Activated CD8-positive, alpha-beta memory T cell treated with anti-CD3 and anti-CD28 coated beads for 36 hours (primary cell): Measurements from ENCODE around the gene PLA2G2D. TPM values are rescaled to one million over a fixed set of nuclear protein-coding genes. Genes with fewer than 3 reads are reported as not detected.

ENCODE experiments used
- CTCF ChIA-PET: fragments of 350-600 bp; sonication (Branson Sonifier 250); formaldehyde crosslinking; loops from one replicate; lab custom pipeline; 2021; ENCODE audit warnings: antibody characterized with exemption; lab: Charles Lee
- POLR2A ChIA-PET: fragments of 350-600 bp; sonication (Branson Sonifier 250); formaldehyde crosslinking; loops from one replicate; lab custom pipeline; 2021; ENCODE audit warnings: antibody characterized with exemption; lab: Charles Lee
- total RNA-seq, 2 experiments: library from RNA; stranded (reverse); gene quantifications; one replicate each; pipeline ENCODE4 v1.2.3, GENCODE V29; 2021

The PLA2G2D gene
- total RNA-seq, 2 experiments from 2014 or later: not detected

- ChIA-PET POLR2A (interaction anchor here (0.6 kb wide), 1 partner anchor 1957 kb away, joined by 15 read pairs; no protein-coding TSS in a partner anchor), CTCF (no interaction called here)
Observed at GRCh38 chr1:20124456-20125057, 5.2 kb upstream of the PLA2G2D start.

GRCh38 chr1:20123722-20124455, 4.6 kb upstream of the PLA2G2D start:
- CTCF ChIA-PET: interaction anchor here (0.7 kb wide), 1 partner anchor 99 kb away, joined by 4 read pairs; no protein-coding TSS in a partner anchor
- POLR2A ChIA-PET: interaction anchor here (0.6 kb wide), 1 partner anchor 1956 kb away, joined by 15 read pairs; no protein-coding TSS in a partner anchor

- CTCF ChIA-PET: no interaction called here
Observed at GRCh38 chr1:20120796-20121195, 1.5 kb upstream of the PLA2G2D start.

DNA sequence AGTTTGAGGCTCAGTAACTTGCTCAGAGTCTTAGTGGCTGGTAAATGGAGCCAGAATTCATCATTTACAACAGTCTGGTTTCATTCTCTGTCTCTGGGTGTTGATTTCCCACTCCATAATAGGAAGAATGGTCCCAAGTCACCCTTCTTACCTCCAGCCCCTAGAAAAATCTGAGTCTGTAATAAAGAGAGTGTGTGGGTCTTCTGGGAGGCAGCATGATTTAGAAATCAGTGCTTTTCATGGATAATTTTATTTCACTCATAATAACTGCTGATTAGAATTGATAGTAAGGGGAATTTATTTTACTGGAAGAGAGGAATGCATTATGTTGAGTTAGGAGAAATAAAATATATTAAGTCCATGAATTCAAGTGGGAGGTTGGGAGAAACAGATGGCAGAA, 2.1 kb downstream of the PLA2G2D start:
- CTCF ChIA-PET: no interaction called here
- POLR2A ChIA-PET: no interaction called here

More at GRCh38 chr1:20120796-20121195, 1.5 kb upstream of the PLA2G2D start:
- POLR2A ChIA-PET: no interaction called here

DNA sequence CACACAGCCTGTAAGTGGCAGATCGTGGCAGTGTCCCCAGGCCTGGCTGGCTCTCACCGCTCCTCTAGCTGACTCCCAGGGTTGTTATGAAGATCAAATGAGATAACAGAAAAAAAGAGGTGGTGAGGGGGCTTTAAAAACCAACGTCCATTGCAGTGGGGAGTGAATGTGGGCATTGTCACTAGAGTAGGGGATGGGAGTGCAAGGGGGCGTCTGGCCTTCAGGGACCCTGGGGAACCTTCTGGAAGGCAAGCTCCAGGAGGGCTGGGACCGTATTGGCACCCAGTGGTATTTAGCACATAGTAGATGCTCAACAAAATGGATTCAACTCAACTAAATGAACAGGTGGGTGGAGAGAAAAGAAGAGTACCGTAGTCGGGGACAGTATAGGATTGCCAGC, 3.4 kb downstream of the PLA2G2D start:
- POLR2A ChIA-PET: no interaction called here
- CTCF ChIA-PET: no interaction called here

GRCh38 chr1:20115479-20115878, 3.9 kb downstream of the PLA2G2D start:
- ChIA-PET POLR2A (no interaction called here), CTCF (no interaction called here)

DNA sequence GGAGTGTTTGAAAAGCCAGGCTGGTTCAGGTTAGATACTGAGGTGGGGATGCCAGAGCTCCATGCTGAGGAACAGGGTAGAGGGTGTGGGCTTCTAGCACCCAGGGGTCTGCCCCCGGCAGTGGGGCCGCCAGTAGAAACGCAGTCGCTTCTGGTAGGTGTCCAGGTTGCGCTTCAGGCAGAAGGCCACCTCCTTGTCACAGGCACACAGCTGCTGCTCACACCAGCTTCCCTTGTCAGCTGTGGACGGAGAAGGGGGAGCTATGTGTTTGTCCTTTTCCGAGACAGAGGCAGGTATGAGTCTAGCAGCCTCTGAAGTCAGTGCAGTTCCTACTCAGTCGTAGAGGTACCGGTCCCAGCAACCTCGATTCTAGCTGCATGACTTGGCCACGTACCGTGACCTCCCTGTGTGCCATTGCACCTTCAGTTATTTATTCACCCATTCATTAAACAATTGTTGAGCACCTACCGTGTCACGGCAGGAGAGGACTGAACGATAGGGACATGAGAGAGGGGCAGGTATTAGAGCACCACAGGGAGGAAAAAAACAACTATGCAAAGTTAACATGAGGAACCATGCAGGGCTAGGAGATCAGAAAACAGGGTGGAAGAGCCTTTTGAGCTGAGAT, 5.2 kb downstream of the PLA2G2D start:
- ChIA-PET POLR2A (no interaction called here), CTCF (interaction anchor here (0.9 kb wide), 1 partner anchor 45 kb away, joined by 3 read pairs; no protein-coding TSS in a partner anchor)

GRCh38 chr1:20112279-20113000, 6.9 kb downstream of the PLA2G2D start:
- CTCF ChIA-PET: no interaction called here

GRCh38 chr1:20111452-20111851, 7.9 kb downstream of the PLA2G2D start:
- ChIA-PET POLR2A (no interaction called here), CTCF (no interaction called here)

More at GRCh38 chr1:20112279-20113000, 6.9 kb downstream of the PLA2G2D start:
- POLR2A ChIA-PET: no interaction called here

- ChIA-PET CTCF (no interaction called here), POLR2A (no interaction called here)
Observed at GRCh38 chr1:20110679-20111078, 8.7 kb downstream of the PLA2G2D start.

DNA sequence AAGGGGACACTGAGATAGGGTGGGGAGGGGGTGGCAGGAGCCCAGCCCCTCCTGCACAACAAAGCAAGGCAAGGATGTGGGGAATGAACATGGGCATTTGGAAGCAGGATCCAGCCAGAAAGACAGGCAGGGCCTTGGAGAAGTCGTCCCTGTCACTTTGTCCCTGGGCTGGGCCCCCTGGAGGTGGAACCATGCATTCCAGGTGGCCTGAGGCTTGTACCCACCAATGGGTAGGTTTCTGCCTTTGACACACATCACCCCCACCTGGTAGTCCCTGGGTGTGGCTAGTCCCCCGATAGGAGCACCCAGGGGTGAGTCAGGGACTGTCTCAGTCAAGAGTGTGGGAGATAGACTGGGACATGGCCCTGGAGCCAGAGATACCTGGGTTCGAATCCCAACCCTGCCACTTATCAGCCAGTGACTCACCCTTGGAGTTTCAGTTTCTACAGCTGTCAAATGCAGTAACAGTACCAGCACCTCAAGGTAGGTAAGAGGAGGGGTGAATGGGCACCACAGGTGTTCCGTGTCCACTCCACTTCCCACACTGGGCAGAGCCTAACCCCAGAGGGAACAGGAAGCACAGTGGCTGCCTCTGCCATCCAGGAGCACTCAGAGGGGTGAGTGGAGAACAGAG, 10.0 kb downstream of the PLA2G2D start:
- CTCF ChIA-PET: no interaction called here
- POLR2A ChIA-PET: no interaction called here

- CTCF ChIA-PET: no interaction called here
- POLR2A ChIA-PET: no interaction called here
Observed at GRCh38 chr1:20108366-20109123, 10.8 kb downstream of the PLA2G2D start.

- CTCF ChIA-PET: no interaction called here
- POLR2A ChIA-PET: no interaction called here
Observed at GRCh38 chr1:20107796-20108195, 11.5 kb downstream of the PLA2G2D start.

GRCh38 chr1:20107351-20107750, 12.0 kb downstream of the PLA2G2D start:
- ChIA-PET POLR2A (no interaction called here), CTCF (no interaction called here)

DNA sequence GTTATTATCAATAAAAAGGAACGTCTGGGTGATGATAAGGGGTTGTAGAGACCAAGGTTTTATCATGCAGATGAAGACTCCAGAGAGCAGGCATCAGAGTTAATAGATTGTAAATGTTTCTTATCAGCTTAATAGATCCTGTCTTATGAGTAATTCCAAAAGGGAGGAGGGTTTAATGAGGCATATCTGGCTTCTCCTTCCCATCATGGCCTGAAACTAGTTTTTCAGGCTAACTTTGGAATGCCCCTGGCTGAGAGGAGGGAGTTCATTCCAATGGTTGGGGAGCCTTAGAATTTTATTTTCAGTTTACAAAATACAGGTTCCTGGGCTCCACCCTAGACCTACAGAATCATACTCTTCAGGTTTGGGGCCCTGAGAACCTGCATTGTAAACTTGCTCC, 13.5 kb downstream of the PLA2G2D start:
- ChIA-PET POLR2A (interaction anchor here (0.6 kb wide), 1 partner anchor 438 kb away, joined by 3 read pairs; no protein-coding TSS in a partner anchor), CTCF (interaction anchor here (0.6 kb wide), 1 partner anchor 107 kb away, joined by 4 read pairs; no protein-coding TSS in a partner anchor)

DNA sequence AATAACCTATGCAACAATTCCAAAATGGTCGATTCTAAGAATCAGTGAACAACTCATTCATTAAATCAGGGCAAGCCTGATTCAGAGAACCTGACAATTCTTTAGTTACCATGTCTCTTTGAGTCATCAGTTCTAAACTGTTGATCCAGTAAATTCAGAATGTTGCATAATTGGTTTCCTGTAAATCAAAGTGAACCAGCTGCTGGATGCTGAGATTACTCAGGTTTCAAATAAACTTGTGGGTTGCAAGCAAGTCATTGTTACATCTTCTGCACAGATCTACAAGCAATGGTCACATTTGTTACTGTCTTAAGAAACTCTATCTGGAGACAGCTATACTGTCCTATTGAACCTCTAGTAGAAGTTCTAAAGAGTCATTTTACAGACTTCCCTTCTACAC, 16.5 kb downstream of the PLA2G2D start:
- ChIA-PET CTCF (interaction anchor here (0.7 kb wide), 1 partner anchor 1675 kb away, joined by 3 read pairs; no protein-coding TSS in a partner anchor), POLR2A (no interaction called here)

- CTCF ChIA-PET: interaction anchor here (1.1 to 1.5 kb wide), 3 partner anchors 51 to 95 kb away, joined by 3 to 8 read pairs (median 6); no protein-coding TSS in a partner anchor
Observed at GRCh38 chr1:20100632-20101355, 18.5 kb downstream of the PLA2G2D start.

More at GRCh38 chr1:20100632-20101355, 18.5 kb downstream of the PLA2G2D start:
- POLR2A ChIA-PET: no interaction called here
